CD4-positive, CD25-positive, alpha-beta regulatory T cell (primary cell): Measurements from ENCODE around the gene CDC45. TPM values are rescaled to one million over a fixed set of nuclear protein-coding genes. Genes with fewer than 3 reads are reported as not detected.
A peak's percentile ranks its signal among the peaks of the same experiment; 100 is the strongest.

ENCODE experiments used
- ATAC-seq, 2 donors: fragments of 150-1000 bp; cut with Tn5 transposase; one replicate each; pipeline ENCODE4 v1.10.0; 2021; ENCODE audit warnings: low read depth in 2 of 2, moderate number of reproducible peaks in 2 of 2, moderate library complexity in 1 of 2
- DNase-seq, 3 donors: peaks; one replicate each; pipeline versions ENCODE4 v3.0.0 to v3.0.0-alpha.2; 2012 to 2022; ENCODE audit warnings: mixed read lengths in 1 of 3
- H3K27ac ChIP-seq: one replicate; pipeline ENCODE4 v1.7.0; 2013; ENCODE audit warnings: mild to moderate bottlenecking, low read length; ENCODE audit not compliant: insufficient read depth, poor library complexity, severe bottlenecking
- H3K27me3 ChIP-seq: one replicate; pipeline ENCODE4 v1.7.0; 2013; ENCODE audit warnings: low read length; ENCODE audit not compliant: control insufficient read depth, insufficient read depth
- H3K36me3 ChIP-seq: one replicate; pipeline ENCODE4 v1.7.0; 2013; ENCODE audit warnings: mild to moderate bottlenecking, low read length, moderate library complexity; ENCODE audit not compliant: control insufficient read depth, insufficient read depth
- H3K4me1 ChIP-seq: 2 replicates; pipeline ENCODE4 v1.7.0; 2013; ENCODE audit warnings: mild to moderate bottlenecking, low read length; ENCODE audit not compliant: insufficient read depth, control insufficient read depth, poor library complexity, severe bottlenecking
- H3K4me3 ChIP-seq: one replicate; pipeline ENCODE4 v1.7.0; 2013; ENCODE audit warnings: low read depth, mild to moderate bottlenecking, low read length, moderate library complexity
- H3K9me3 ChIP-seq, 2 experiments: 1 replicate in 1 of 2; 2 replicates in 1 of 2; pipeline ENCODE4 v1.7.0; 2013; ENCODE audit warnings: low read length in 2 of 2, mild to moderate bottlenecking in 1 of 2, moderate library complexity in 1 of 2; ENCODE audit not compliant: control insufficient read depth in 2 of 2
- H3K27ac Mint-ChIP-seq, 3 donors: one replicate each; pipeline ENCODE4 v1.8.0; 2020 to 2022; ENCODE audit warnings: mild to moderate bottlenecking in 3 of 3, mixed read lengths in 3 of 3, moderate library complexity in 2 of 3
- H3K27me3 Mint-ChIP-seq: one replicate; pipeline ENCODE4 v1.8.0; 2022; ENCODE audit warnings: mild to moderate bottlenecking, mixed read lengths
- H3K36me3 Mint-ChIP-seq: one replicate; pipeline ENCODE4 v1.8.0; 2020; ENCODE audit warnings: mixed read lengths
- H3K4me1 Mint-ChIP-seq, 4 donors: one replicate each; pipeline ENCODE4 v1.8.0; 2020 to 2022; ENCODE audit warnings: mixed read lengths in 4 of 4, mild to moderate bottlenecking in 1 of 4
- H3K4me3 Mint-ChIP-seq, 4 donors: one replicate each; pipeline ENCODE4 v1.8.0; 2020 to 2022; ENCODE audit warnings: mild to moderate bottlenecking in 4 of 4, mixed read lengths in 4 of 4, moderate library complexity in 3 of 4
- H3K9me3 Mint-ChIP-seq, 7 donors: one replicate each; pipeline ENCODE4 v1.8.0; 2020 to 2022; ENCODE audit warnings: mixed read lengths in 7 of 7, mild to moderate bottlenecking in 3 of 7, moderate library complexity in 2 of 7
- polyA plus RNA-seq, 4 donors: library from polyadenylated mRNA; unstranded; fragments of 300-500 nt; fragmentation: Illumina TruSeq; gene quantifications; one replicate each; pipeline ENCODE4 v1.2.3, GENCODE V29; 2021
- total RNA-seq: library from RNA; stranded (reverse); gene quantifications from one replicate; pipeline ENCODE4 v1.2.3, GENCODE V29; 2022

CDC45 gene
- total and polyA plus RNA-seq, 5 donors from 2014 or later: 0.56 to 3.4 (median 2.5) TPM

- H3K27me3 Mint-ChIP-seq: no peaks in the 10 kb centered on the region
- ATAC-seq: no peak
- H3K9me3 Mint-ChIP-seq: no peaks in the 10 kb centered on the region
- Histone ChIP-seq H3K4me1 (peaks cover 25% of the 10 kb centered on the region), H3K27me3 (no peaks in the 10 kb centered on the region), H3K9me3 (no peaks in the 10 kb centered on the region), H3K36me3 (peaks cover 39% of the 10 kb centered on the region), H3K4me3 (no peak overlapping the region), H3K27ac (no peak overlapping the region)
- peak overlapping the region in 1 of 4 donors; percentile 34 for H3K4me3 Mint-ChIP-seq
- H3K4me1 Mint-ChIP-seq: peaks cover 12 to 28% (median 19%) of the 10 kb centered on the region in 4 donors
- H3K36me3 Mint-ChIP-seq: peaks cover 26% of the 10 kb centered on the region
- H3K27ac Mint-ChIP-seq: peak overlapping the region in 1 of 3 donors; percentile 63
- no peak for DNase-seq
These were observed 29.2 kb upstream of the CDC45 start for GRCh38 chr22:19450363-19451175.

DNA sequence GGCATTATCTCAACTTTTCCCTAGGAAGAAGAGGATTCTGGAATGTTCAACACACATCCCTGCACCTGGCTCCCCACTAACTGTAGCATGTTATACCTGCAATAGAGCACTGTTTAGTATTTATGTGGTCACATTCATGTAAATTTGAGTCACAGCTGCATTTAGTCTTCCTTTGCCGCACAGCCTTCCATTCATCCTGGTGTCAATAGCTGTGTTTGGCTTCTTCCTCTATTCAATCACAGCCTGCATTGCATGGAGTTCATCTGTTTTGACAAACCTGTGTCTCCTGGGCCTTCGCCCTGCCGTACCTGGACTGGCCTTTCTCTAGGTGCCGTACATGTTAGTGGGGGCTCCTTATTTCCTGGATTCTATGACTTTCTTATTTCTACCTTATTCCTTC, 28.1 kb upstream of the CDC45 start:
- Histone ChIP-seq H3K27me3 (no peaks in the 10 kb centered on the region), H3K4me3 (no peak overlapping the region), H3K4me1 (peaks cover 16% of the 10 kb centered on the region), H3K9me3 (no peaks in the 10 kb centered on the region), H3K27ac (no peak overlapping the region), H3K36me3 (peaks cover 49% of the 10 kb centered on the region)
- peaks cover 6 to 20% (median 12%) of the 10 kb centered on the region in 4 donors for H3K4me1 Mint-ChIP-seq
- H3K9me3 Mint-ChIP-seq: no peaks in the 10 kb centered on the region
- DNase-seq (no peak), ATAC-seq (no peak)
- no peaks in the 10 kb centered on the region for H3K27me3 Mint-ChIP-seq
- H3K4me3 Mint-ChIP-seq: peak overlapping the region in 2 of 4 donors; percentile 34 to 84
- peaks cover 32% of the 10 kb centered on the region for H3K36me3 Mint-ChIP-seq
- peak overlapping the region in 1 of 3 donors; percentile 67 for H3K27ac Mint-ChIP-seq

GRCh38 chr22:19453718-19454117, 26.0 kb upstream of the CDC45 start:
- no peaks in the 10 kb centered on the region for H3K27me3 ChIP-seq
- H3K4me3 ChIP-seq: no peak overlapping the region
- Mint-ChIP-seq H3K4me1 (peaks cover 2 to 4% (median 3%) of the 10 kb centered on the region in 4 donors), H3K27ac (no peak overlapping the region), H3K4me3 (no peak overlapping the region), H3K9me3 (no peaks in the 10 kb centered on the region), H3K27me3 (no peaks in the 10 kb centered on the region), H3K36me3 (peaks cover 37% of the 10 kb centered on the region)
- ATAC-seq: no peak
- peaks cover 68% of the 10 kb centered on the region for H3K36me3 ChIP-seq
- H3K27ac ChIP-seq: no peak overlapping the region
- no peaks in the 10 kb centered on the region for H3K9me3 ChIP-seq
- peaks cover under 1% of the 10 kb centered on the region for H3K4me1 ChIP-seq
- DNase-seq: no peak

GRCh38 chr22:19454156-19454555, 25.6 kb upstream of the CDC45 start:
- no peak for ATAC-seq
- peak overlapping the region in 1 of 3 donors; percentile 38 for H3K27ac Mint-ChIP-seq

GRCh38 chr22:19455033-19455432, 24.7 kb upstream of the CDC45 start:
- H3K27ac ChIP-seq: no peak overlapping the region
- no peak for ATAC-seq
- H3K27me3 ChIP-seq: no peaks in the 10 kb centered on the region
- peak overlapping the region in 2 of 3 donors; percentile 19 to 50 for H3K27ac Mint-ChIP-seq
- no peak overlapping the region for H3K4me3 Mint-ChIP-seq
- H3K27me3 Mint-ChIP-seq: no peaks in the 10 kb centered on the region
- H3K36me3 Mint-ChIP-seq: peaks cover 38% of the 10 kb centered on the region
- no peak overlapping the region for H3K4me3 ChIP-seq
- peaks cover 75% of the 10 kb centered on the region for H3K36me3 ChIP-seq
- no peaks in the 10 kb centered on the region for H3K4me1 ChIP-seq
- DNase-seq: no peak
- no peaks in the 10 kb centered on the region for H3K9me3 ChIP-seq
- H3K4me1 Mint-ChIP-seq: peaks cover 0 to 4% (median 1%) of the 10 kb centered on the region in 4 donors
- H3K9me3 Mint-ChIP-seq: no peaks in the 10 kb centered on the region

More at GRCh38 chr22:19454156-19454555, 25.6 kb upstream of the CDC45 start:
- Mint-ChIP-seq H3K4me3 (no peak overlapping the region), H3K36me3 (peaks cover 37% of the 10 kb centered on the region), H3K27me3 (no peaks in the 10 kb centered on the region), H3K9me3 (no peaks in the 10 kb centered on the region), H3K4me1 (peaks cover 0 to 4% (median 2%) of the 10 kb centered on the region in 4 donors)
- DNase-seq: no peak
- Histone ChIP-seq H3K27ac (no peak overlapping the region), H3K27me3 (no peaks in the 10 kb centered on the region), H3K4me1 (no peaks in the 10 kb centered on the region), H3K4me3 (no peak overlapping the region), H3K9me3 (no peaks in the 10 kb centered on the region), H3K36me3 (peaks cover 72% of the 10 kb centered on the region)

GRCh38 chr22:19455585-19456370, 23.9 kb upstream of the CDC45 start:
- Histone ChIP-seq H3K4me1 (no peaks in the 10 kb centered on the region), H3K36me3 (peaks cover 80% of the 10 kb centered on the region), H3K27me3 (no peaks in the 10 kb centered on the region), H3K27ac (no peak overlapping the region), H3K4me3 (no peak overlapping the region), H3K9me3 (no peaks in the 10 kb centered on the region)
- no peaks in the 10 kb centered on the region for H3K27me3 Mint-ChIP-seq
- DNase-seq: no peak
- H3K4me1 Mint-ChIP-seq: peaks cover 0 to 4% (median 1%) of the 10 kb centered on the region in 4 donors
- no peak for ATAC-seq
- peaks cover 40% of the 10 kb centered on the region for H3K36me3 Mint-ChIP-seq
- no peak overlapping the region for H3K4me3 Mint-ChIP-seq
- H3K9me3 Mint-ChIP-seq: no peaks in the 10 kb centered on the region
- peak overlapping the region in 1 of 3 donors; percentile 62 for H3K27ac Mint-ChIP-seq

GRCh38 chr22:19456541-19456940, 23.2 kb upstream of the CDC45 start:
- no peaks in the 10 kb centered on the region for H3K27me3 ChIP-seq
- H3K9me3 ChIP-seq: no peaks in the 10 kb centered on the region
- no peak overlapping the region for H3K4me3 ChIP-seq
- Mint-ChIP-seq H3K4me1 (peaks cover 0 to 10% (median 2%) of the 10 kb centered on the region in 4 donors), H3K36me3 (peaks cover 45% of the 10 kb centered on the region), H3K27me3 (no peaks in the 10 kb centered on the region), H3K9me3 (no peaks in the 10 kb centered on the region), H3K4me3 (no peak overlapping the region), H3K27ac (no peak overlapping the region)
- ATAC-seq (no peak), DNase-seq (no peak)
- H3K4me1 ChIP-seq: no peaks in the 10 kb centered on the region
- H3K36me3 ChIP-seq: peaks cover 81% of the 10 kb centered on the region
- H3K27ac ChIP-seq: no peak overlapping the region
